Skin of body (tissue), 2 donors: ENCODE data around the gene REEP3. TPM values are rescaled to one million over a fixed set of nuclear protein-coding genes. Genes with fewer than 3 reads are reported as not detected.
"Not testable (repeated sequence)": the region's sequence is repeated elsewhere in the genome, so short reads cannot be mapped to it uniquely, and the experiment has no call there.

Experiments used
- DNase-seq: peaks from one replicate; lab custom pipeline; 2025; lab: John Stamatoyannopoulos, UW
- total RNA-seq: library from RNA; depleted of rRNA; stranded (reverse); fragments of >200 nt; gene quantifications from one replicate; pipeline ENCODE4 v1.2.3, GENCODE V29; 2014

REEP3 gene
- total RNA-seq, 1 donor from 2014 or later, result 31.4 TPM

GRCh38 chr10:63547628-63548360, 26.6 kb downstream of the REEP3 start:
- no peak for DNase-seq

- DNase-seq, result no peak
These were observed 27.7 kb downstream of the REEP3 start for GRCh38 chr10:63548860-63549259.

- DNase-seq, result no peak
These were observed 28.6 kb downstream of the REEP3 start for GRCh38 chr10:63549810-63550209.

- no peak for DNase-seq
These were observed 31.8 kb downstream of the REEP3 start for GRCh38 chr10:63553031-63553430.

GRCh38 chr10:63553473-63553872, 32.3 kb downstream of the REEP3 start:
- DNase-seq, result no peak

- no peak for DNase-seq
These were observed 33.5 kb downstream of the REEP3 start for GRCh38 chr10:63554657-63555056.

GRCh38 chr10:63555330-63555729, 34.1 kb downstream of the REEP3 start:
- DNase-seq, result no peak

- DNase-seq, result no peak
These were observed 37.1 kb downstream of the REEP3 start for GRCh38 chr10:63558132-63558784.

- DNase-seq, result no peak
These were observed 40.1 kb downstream of the REEP3 start for GRCh38 chr10:63561341-63561740.

GRCh38 chr10:63562391-63562790, 41.2 kb downstream of the REEP3 start:
- DNase-seq, result no peak

GRCh38 chr10:63562857-63563256, 41.7 kb downstream of the REEP3 start:
- no peak for DNase-seq

- no peak for DNase-seq
These were observed 42.4 kb downstream of the REEP3 start for GRCh38 chr10:63563623-63564022.

- DNase-seq, result not testable (repeated sequence)
These were observed 43.5 kb downstream of the REEP3 start for GRCh38 chr10:63564731-63565130.

GRCh38 chr10:63573068-63573697, 52.0 kb downstream of the REEP3 start:
- DNase-seq, result peak; percentile 85

- DNase-seq, result no peak
These were observed 52.8 kb downstream of the REEP3 start for GRCh38 chr10:63574011-63574410.

GRCh38 chr10:63576501-63576900, 55.3 kb downstream of the REEP3 start:
- DNase-seq, result no peak

GRCh38 chr10:63578501-63578900, 57.3 kb downstream of the REEP3 start:
- no peak for DNase-seq

GRCh38 chr10:63579371-63580014, 58.3 kb downstream of the REEP3 start:
- no peak for DNase-seq

GRCh38 chr10:63582690-63583089, 61.5 kb downstream of the REEP3 start:
- no peak for DNase-seq

GRCh38 chr10:63583397-63583796, 62.2 kb downstream of the REEP3 start:
- DNase-seq, result no peak

- no peak for DNase-seq
These were observed 62.9 kb downstream of the REEP3 start for GRCh38 chr10:63583909-63584724.
